Subcutaneous abdominal adipose tissue (tissue), 5 donors: Measurements from ENCODE around the gene TGM6.

ENCODE experiments used
- H3K27ac ChIP-seq: one replicate; pipeline ENCODE4 v1.7.0; 2013; ENCODE audit warnings: low read depth, mild to moderate bottlenecking, inconsistent platforms, low read length, moderate library complexity
- H3K27me3 ChIP-seq, 5 donors: one replicate each; pipeline ENCODE4 v1.7.0; 2013; ENCODE audit warnings: low read length in 5 of 5, inconsistent platforms in 1 of 5; ENCODE audit not compliant: control insufficient read depth in 5 of 5, insufficient read depth in 4 of 5
- H3K36me3 ChIP-seq, 5 donors: one replicate each; pipeline ENCODE4 v1.7.0; 2013; ENCODE audit warnings: low read length in 5 of 5; ENCODE audit not compliant: control insufficient read depth in 5 of 5, insufficient read depth in 5 of 5
- H3K4me1 ChIP-seq, 5 donors: one replicate each; pipeline ENCODE4 v1.7.0; 2013; ENCODE audit warnings: low read length in 5 of 5, mild to moderate bottlenecking in 3 of 5, moderate library complexity in 1 of 5; ENCODE audit not compliant: control insufficient read depth in 5 of 5, insufficient read depth in 5 of 5
- H3K4me3 ChIP-seq, 5 donors: one replicate each; pipeline ENCODE4 v1.7.0; 2013; ENCODE audit warnings: low read length in 5 of 5, low read depth in 1 of 5
- H3K9ac ChIP-seq, 5 donors: one replicate each; pipeline ENCODE4 v1.7.0; 2013; ENCODE audit warnings: low read length in 5 of 5, mild to moderate bottlenecking in 4 of 5, moderate library complexity in 3 of 5
- H3K9me3 ChIP-seq, 5 donors: one replicate each; pipeline ENCODE4 v1.7.0; 2013; ENCODE audit warnings: low read length in 5 of 5; ENCODE audit not compliant: control insufficient read depth in 5 of 5
- donor health status: healthy.
- donor health status: healthy.
- donor health status: healthy.
- donor health status: healthy.
- donor health status: healthy.

Gene TGM6

GRCh38 chr20:2459981-2460751, 79.5 kb downstream of the TGM6 start:
- Histone ChIP-seq H3K36me3 (peaks cover 44 to 60% (median 58%) of the 10 kb centered on the region in 5 donors), H3K27me3 (no peaks in the 10 kb centered on the region), H3K4me1 (peaks cover 0 to 3% (median 0%) of the 10 kb centered on the region in 5 donors), H3K9me3 (no peaks in the 10 kb centered on the region), H3K4me3 (no peak overlapping the region), H3K9ac (no peak overlapping the region), H3K27ac (no peak overlapping the region)

- Histone ChIP-seq H3K4me1 (peaks cover 0 to 3% (median 0%) of the 10 kb centered on the region in 5 donors), H3K36me3 (peaks cover 44 to 67% (median 65%) of the 10 kb centered on the region in 5 donors), H3K4me3 (no peak overlapping the region), H3K9me3 (no peaks in the 10 kb centered on the region), H3K27me3 (no peaks in the 10 kb centered on the region), H3K27ac (no peak overlapping the region), H3K9ac (no peak overlapping the region)
Observed at GRCh38 chr20:2460752-2461424, 80.2 kb downstream of the TGM6 start.

GRCh38 chr20:2462484-2462883, 81.8 kb downstream of the TGM6 start:
- no peak overlapping the region for H3K4me3 ChIP-seq
- peaks cover 0 to 3% (median 0%) of the 10 kb centered on the region in 5 donors for H3K4me1 ChIP-seq
- H3K27ac ChIP-seq: no peak overlapping the region
- peaks cover 52 to 81% (median 80%) of the 10 kb centered on the region in 5 donors for H3K36me3 ChIP-seq
- no peak overlapping the region for H3K9ac ChIP-seq
- H3K9me3 ChIP-seq: no peaks in the 10 kb centered on the region
- no peaks in the 10 kb centered on the region for H3K27me3 ChIP-seq

GRCh38 chr20:2463616-2464365, 83.1 kb downstream of the TGM6 start:
- peaks cover 49 to 89% (median 84%) of the 10 kb centered on the region in 5 donors for H3K36me3 ChIP-seq
- H3K27ac ChIP-seq: no peak overlapping the region
- no peaks in the 10 kb centered on the region for H3K27me3 ChIP-seq
- no peak overlapping the region for H3K9ac ChIP-seq
- H3K4me1 ChIP-seq: peaks cover 3 to 10% (median 7%) of the 10 kb centered on the region in 5 donors
- H3K4me3 ChIP-seq: no peak overlapping the region
- H3K9me3 ChIP-seq: no peaks in the 10 kb centered on the region

GRCh38 chr20:2465100-2465499, 84.4 kb downstream of the TGM6 start:
- peaks cover 44 to 79% (median 76%) of the 10 kb centered on the region in 5 donors for H3K36me3 ChIP-seq
- no peaks in the 10 kb centered on the region for H3K9me3 ChIP-seq
- H3K27ac ChIP-seq: no peak overlapping the region
- H3K9ac ChIP-seq: no peak overlapping the region
- no peaks in the 10 kb centered on the region for H3K27me3 ChIP-seq
- peaks cover 3 to 22% (median 19%) of the 10 kb centered on the region in 5 donors for H3K4me1 ChIP-seq
- no peak overlapping the region for H3K4me3 ChIP-seq

GRCh38 chr20:2467412-2467811, 86.7 kb downstream of the TGM6 start:
- Histone ChIP-seq H3K36me3 (peaks cover 26 to 56% (median 53%) of the 10 kb centered on the region in 5 donors), H3K4me1 (peaks cover 3 to 26% (median 23%) of the 10 kb centered on the region in 5 donors), H3K27me3 (no peaks in the 10 kb centered on the region), H3K27ac (no peak overlapping the region), H3K4me3 (no peak overlapping the region), H3K9me3 (no peaks in the 10 kb centered on the region), H3K9ac (no peak overlapping the region)

- Histone ChIP-seq H3K9ac (peak overlapping the region; percentile 6 to 98 (median 53)), H3K27ac (peak overlapping the region; percentile 88), H3K36me3 (peaks cover 20 to 42% (median 40%) of the 10 kb centered on the region in 5 donors), H3K27me3 (no peaks in the 10 kb centered on the region), H3K4me1 (peaks cover 0 to 26% (median 23%) of the 10 kb centered on the region in 5 donors), H3K9me3 (no peaks in the 10 kb centered on the region), H3K4me3 (peak overlapping the region in 4 of 5 donors; percentile 78 to 95 (median 88))
Observed at GRCh38 chr20:2468581-2469407, 88.1 kb downstream of the TGM6 start.

GRCh38 chr20:2469991-2470422, 89.3 kb downstream of the TGM6 start:
- Histone ChIP-seq H3K9ac (peak overlapping the region; percentile 9 to 98 (median 91)), H3K9me3 (no peaks in the 10 kb centered on the region), H3K36me3 (peaks cover 11 to 30% (median 28%) of the 10 kb centered on the region in 5 donors)

More at GRCh38 chr20:2469991-2470422, 89.3 kb downstream of the TGM6 start:
- Histone ChIP-seq H3K27me3 (no peaks in the 10 kb centered on the region), H3K27ac (peak overlapping the region; percentile 88), H3K4me1 (peaks cover 0 to 26% (median 23%) of the 10 kb centered on the region in 5 donors), H3K4me3 (peak overlapping the region; percentile 78 to 95 (median 88))
